ENCODE measurements around the gene SH2B3. TPM values are rescaled to one million over a fixed set of nuclear protein-coding genes. Genes with fewer than 3 reads are reported as not detected.

Gene SH2B3
- total and polyA plus RNA-seq, 2 experiments from 2014 or later = 8.1 to 59.3 TPM

GRCh38 chr12:111427417-111428074, 21.8 kb downstream of the SH2B3 start:
- DNase-seq (ENCODE audit: low spot score) (no peak), ATAC-seq (no peak)
- H3K9me2 ChIP-seq (ENCODE audit: insufficient read depth) = no peaks in the 10 kb centered on the region
- H3K4me3 ChIP-seq = no peak overlapping the region
- peaks cover 19% of the 10 kb centered on the region for H4K20me1 ChIP-seq (replicated peaks; ENCODE audit: insufficient read depth)
- H3K4me1 ChIP-seq (ENCODE audit: insufficient read depth) = peaks cover 42% of the 10 kb centered on the region
- Mint-ChIP-seq H3K27ac (no peak overlapping the region), H3K9me3 (no peaks in the 10 kb centered on the region), H3K4me1 (peaks cover 46% of the 10 kb centered on the region), H3K4me3 (no peak overlapping the region), H3K36me3 (ENCODE audit: low read depth) (peaks cover 23% of the 10 kb centered on the region; the same call in 2 of the 3 replicates), H3K27me3 (ENCODE audit: insufficient read depth, low read depth, poor library complexity) (peaks cover 4% of the 10 kb centered on the region)
- TF ChIP-seq NANOG (IDR thresholded peaks at IDR 0.05; ENCODE audit: borderline replicate concordance) (no peak), REST (IDR thresholded peaks at IDR 0.05; ENCODE audit: unreplicated experiment) (no peak), ZNF462 (CRISPR knock-in tag; IDR thresholded peaks at IDR 0.05) (no peak), EZH2phosphoT487 (IDR thresholded peaks at IDR 0.05; ENCODE audit: unreplicated experiment) (no peak), EZH2 (IDR thresholded peaks at IDR 0.05; ENCODE audit: low read depth, unreplicated experiment) (no peak), JUNB (IDR thresholded peaks at IDR 0.05; ENCODE audit: unreplicated experiment) (no peak), STAT1 (IDR thresholded peaks at IDR 0.05; ENCODE audit: unreplicated experiment) (no peak), CTCF (conservative IDR thresholded peaks at IDR 0.05; ENCODE audit: low read depth in 2 of 2) (no peak), POLR2AphosphoS5 (IDR thresholded peaks at IDR 0.05; ENCODE audit: low read depth) (no peak), ETS1 (IDR thresholded peaks at IDR 0.05) (no peak), CREB1 (CRISPR knock-in tag; IDR thresholded peaks at IDR 0.05; ENCODE audit: low read depth) (no peak), ZNF114 (CRISPR knock-in tag; IDR thresholded peaks at IDR 0.05) (no peak)
- H3F3A ChIP-seq (replicated peaks; ENCODE audit: low read depth) = peaks cover 9% of the 10 kb centered on the region
- H2AFZ ChIP-seq = no peak overlapping the region
- peaks cover 96% of the 10 kb centered on the region for H3K79me2 ChIP-seq (replicated peaks; ENCODE audit: insufficient read depth)
- no peak overlapping the region for H3K4me2 ChIP-seq
- H3K27me3 ChIP-seq (ENCODE audit: insufficient read depth) = no peaks in the 10 kb centered on the region
- H3K27ac ChIP-seq (ENCODE audit: low read depth) = no peak overlapping the region
- H3K36me3 ChIP-seq (ENCODE audit: insufficient read depth) = no peaks in the 10 kb centered on the region

Measured in GM23338 (cell line).